ENCODE measurements around the gene CCDC190.

DNA sequence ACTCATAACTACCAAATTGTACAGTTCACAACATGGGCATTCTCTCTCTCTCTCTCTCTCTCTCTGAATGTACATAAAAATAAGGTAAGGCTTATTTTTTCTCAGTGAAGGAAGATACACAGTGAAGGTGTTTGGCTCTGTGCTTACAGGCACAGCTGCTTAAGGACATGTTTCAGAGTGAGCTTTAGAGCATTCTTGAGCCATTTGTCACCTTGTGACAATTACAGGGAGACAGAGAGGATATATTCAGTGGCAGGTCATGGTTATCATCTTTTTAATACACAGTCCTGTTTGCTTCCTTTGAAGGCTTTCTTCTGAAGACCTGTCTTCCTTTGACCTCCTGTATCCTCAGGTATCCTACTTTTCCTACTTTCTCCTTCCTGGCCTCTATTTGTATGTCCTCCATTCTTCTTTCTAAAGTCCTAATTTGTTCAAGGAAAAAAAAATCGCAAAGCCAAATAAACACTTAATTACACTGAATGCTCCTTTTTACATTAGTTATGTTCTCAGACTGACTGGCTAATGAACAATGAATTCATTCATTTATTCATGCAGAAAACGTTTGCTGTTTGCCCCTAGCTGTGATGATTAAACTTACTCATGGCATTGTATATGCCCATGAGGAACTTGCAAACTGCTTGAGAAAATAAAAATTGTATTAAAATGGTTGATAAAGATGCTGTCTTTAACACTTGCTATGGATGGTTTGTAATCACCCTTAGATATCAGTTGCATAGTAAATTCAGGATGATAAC is 37.0 kb downstream of the CCDC190 start:
- no peak for TF ChIP-seq EZH2phosphoT487 (IDR thresholded peaks at IDR 0.05; ENCODE audit: insufficient read depth, low read depth)
- no peak for TF ChIP-seq EZH2 (IDR thresholded peaks at IDR 0.05; ENCODE audit: insufficient read depth, poor library complexity, severe bottlenecking)

Data from GM23248 (cell line).